ENCODE measurements around the gene RNF214.

GRCh38 chr11:117218133-117218915, 14.1 kb upstream of the RNF214 start:
- no peak for TF ChIP-seq CTCF (IDR thresholded peaks at IDR 0.05; ENCODE audit: low read depth, low read length)
- no peak for TF ChIP-seq EZH2phosphoT487 (IDR thresholded peaks at IDR 0.05; ENCODE audit: low read depth)
